Glomerular endothelial cell (primary cell): ENCODE data around the gene MAD1L1. TPM values are rescaled to one million over a fixed set of nuclear protein-coding genes. Genes with fewer than 3 reads are reported as not detected.

Source experiments
- DNase-seq: peaks from one replicate; pipeline ENCODE4 v3.0.0-alpha.2; 2011; ENCODE audit warnings: low read depth, low spot score; ENCODE audit errors: extremely low read depth
- total RNA-seq: library from RNA; depleted of rRNA; stranded (reverse); fragments of >200 nt; gene quantifications from 2 replicates; pipeline ENCODE4 v1.2.3, GENCODE V29; 2015

The MAD1L1 gene
- total RNA-seq, 1 donor from 2014 or later: 59.4 TPM

DNA sequence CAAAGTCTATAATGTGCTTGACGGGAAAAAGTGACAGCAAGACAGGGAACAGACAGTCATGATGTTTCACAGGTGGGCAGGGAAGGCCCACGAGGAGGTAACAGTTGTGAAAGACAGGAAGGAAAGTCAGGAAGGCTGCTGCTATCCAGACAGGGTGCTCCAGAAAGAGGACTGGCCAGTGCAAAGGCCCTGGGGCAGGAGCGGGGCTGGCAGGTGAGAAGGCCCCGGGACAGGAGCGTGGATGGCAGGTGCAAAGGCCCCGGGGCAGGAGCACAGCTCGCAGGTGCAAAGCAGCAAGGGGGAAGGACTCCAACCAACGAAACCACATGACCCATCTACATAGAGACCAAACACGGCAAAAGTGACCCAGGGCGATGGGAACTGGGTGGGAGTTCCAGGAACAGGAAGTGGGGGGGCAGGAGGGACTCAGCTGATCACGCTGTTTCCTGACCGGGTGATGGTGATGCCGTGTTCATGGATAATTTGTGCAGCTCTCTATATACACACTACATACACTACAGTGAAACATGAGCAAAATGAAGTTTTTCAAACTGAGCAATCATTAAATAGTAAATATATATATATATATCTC is 138.2 kb downstream of the MAD1L1 start:
- no peak for DNase-seq

GRCh38 chr7:2093843-2094220 is 138.9 kb downstream of the MAD1L1 start:
- no peak for DNase-seq

DNA sequence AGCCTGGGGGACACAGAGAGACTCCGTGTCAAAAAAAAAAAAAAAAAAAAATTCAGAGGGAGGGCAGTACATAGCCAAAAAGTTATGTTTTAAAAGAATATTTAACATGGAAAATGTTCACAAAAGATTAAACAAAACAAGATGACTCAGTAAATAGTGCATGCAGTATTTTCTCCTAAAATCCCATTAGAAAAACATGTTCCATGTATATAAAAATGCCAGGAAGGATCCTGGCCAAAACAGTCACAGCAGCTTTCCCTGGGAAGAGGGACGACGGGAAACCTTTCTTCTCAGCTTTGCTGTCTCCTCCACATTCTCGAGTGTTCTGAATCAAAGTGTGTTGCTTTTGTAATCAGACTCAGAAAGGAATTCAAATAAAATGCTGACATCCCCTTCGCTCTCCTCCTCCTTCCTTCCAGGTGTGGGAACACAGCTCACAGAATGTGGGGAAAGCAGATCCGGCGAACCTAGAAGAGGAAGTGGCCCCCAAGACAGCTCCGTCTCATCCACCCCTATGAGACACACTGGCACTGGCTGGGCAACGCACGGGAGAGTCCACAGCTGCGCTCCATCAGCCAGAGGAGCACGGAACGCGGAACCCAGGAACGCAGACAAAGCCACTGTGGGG is 139.4 kb downstream of the MAD1L1 start:
- no peak for DNase-seq

- no peak for DNase-seq
Observed at GRCh38 chr7:2092279-2092678, 140.5 kb downstream of the MAD1L1 start.

- DNase-seq: no peak
Observed at GRCh38 chr7:2090526-2091520, 141.9 kb downstream of the MAD1L1 start.

GRCh38 chr7:2088801-2089200 is 143.9 kb downstream of the MAD1L1 start:
- no peak for DNase-seq

DNA sequence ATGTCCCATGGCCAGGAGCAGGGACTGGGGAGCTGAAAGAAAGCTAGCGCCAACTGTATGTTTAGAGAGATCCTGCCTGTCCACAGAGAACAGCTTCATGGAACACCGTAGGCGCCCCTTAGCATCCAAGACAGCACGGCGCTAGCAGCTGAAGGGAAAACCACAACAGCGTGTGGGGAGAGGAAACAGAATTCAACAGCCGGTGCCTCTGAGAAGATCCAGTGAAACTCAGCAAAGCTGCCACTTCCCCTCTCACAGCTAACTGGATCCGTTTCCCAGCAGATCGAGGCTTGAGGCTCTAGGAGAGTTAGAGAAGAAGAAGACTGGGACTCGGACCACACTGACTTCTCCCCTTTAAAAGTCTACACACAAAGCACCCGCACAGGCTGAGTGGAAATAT is 145.0 kb downstream of the MAD1L1 start:
- DNase-seq: no peak

DNA sequence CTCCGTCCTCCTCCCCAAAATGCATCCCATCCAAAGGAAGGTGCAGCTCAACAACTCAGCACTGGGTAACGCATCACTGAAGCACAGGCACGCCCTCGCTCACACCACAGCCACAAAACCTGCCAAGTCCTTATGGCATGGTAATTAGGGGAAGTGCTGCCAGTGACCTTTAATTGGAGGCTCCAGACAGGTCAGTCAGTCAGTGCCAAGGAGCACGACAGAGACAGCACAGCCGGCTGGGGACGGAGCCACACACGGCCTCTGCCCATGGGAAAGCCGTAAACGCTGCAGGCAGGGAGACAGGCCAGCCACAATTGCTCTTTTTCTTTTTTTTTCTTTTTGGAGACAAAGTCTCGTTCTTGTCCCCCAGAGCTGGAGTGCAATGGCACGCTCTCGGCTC is 146.5 kb downstream of the MAD1L1 start:
- DNase-seq: no peak

DNA sequence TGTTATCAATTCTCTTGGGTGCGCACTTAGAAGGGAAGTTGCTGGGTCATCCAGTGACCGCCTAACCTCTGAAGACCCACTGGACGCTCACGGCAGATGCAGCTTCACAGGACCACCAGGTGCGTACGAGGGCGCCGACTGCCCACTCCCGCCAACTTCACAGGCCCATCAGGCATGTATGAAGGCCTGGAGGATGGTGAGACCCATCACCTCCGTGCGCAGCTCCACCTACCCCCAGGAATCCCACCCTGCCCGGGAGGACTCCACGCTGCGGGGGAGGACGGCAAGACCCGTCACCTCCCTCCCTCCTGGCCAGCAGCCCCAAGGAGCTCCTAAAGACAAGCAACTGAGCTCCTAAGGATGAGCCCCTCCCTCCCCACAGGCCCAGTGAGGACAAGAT is 146.9 kb downstream of the MAD1L1 start:
- DNase-seq: no peak

DNA sequence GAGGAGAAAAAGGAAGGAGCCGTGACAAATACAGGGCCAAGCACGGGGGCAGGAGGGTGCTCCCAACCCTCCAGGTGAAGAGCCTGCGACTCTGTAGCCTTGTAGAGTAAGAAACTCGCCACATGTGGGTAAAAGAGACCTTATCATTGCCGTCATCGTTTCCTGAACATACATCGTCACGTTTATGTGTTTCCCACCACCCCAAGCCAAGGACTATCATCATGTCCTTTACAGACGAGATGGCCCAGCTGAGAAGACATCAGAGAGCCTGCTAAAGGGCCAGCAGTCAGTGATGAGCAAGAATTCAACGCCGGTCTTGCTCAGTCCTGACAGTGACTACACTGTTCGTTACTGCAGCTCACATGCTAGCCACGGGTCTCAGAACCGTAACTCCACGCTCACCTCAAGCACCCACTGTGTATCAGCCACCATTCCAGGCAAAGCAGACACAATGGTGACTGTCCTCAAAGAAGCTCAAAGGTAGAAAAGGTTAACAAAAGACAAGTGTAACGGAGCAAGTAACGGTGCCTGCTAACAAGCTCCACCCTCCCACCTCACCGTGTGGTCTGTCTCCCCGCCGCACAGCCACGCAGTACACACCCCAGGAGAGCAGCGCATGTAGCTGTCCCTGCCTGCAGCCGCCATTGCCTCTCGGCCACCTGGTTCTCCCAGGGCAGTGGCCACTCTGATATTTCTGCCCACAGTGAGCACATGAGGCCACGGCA is 147.8 kb downstream of the MAD1L1 start:
- no peak for DNase-seq

DNA sequence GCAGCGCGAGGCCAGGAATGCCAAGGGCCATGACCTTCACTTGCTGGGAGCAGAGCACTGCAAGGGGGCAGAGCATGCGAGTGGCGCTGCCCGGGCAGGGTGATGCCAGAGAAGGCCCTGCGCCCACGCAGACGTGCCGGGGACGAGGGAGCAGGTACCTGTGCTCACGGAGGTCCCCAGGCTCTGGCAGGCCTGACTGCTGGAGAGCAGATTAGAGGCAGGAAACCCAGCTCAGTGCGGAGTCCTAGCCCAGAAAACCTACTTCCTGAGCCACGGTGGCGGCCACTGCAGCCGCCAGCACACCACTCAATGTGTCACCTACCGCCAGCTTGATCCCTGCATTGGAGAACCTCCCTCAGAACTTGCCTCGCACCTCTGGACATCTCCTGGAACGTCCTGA is 148.4 kb downstream of the MAD1L1 start:
- no peak for DNase-seq

DNA sequence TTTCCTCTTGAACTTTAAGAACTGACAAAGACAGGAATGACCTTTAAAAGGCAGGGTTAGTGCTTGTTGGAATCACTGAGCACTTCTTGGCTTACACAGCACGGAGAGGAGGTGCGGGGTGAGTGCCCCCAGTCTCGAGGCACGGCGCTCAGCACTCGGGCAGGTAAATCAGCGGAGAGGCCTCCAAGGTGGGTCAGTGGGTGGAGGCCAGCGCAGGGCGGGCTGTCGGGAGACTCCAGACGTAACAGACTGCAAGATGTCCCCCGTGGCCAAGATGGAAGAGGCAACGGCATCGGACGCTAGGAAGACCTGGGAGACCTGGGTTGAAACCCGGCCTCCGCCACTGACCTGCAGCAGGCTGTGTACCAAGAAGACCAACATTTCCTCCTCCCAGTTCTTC is 149.4 kb downstream of the MAD1L1 start:
- DNase-seq: no peak

DNA sequence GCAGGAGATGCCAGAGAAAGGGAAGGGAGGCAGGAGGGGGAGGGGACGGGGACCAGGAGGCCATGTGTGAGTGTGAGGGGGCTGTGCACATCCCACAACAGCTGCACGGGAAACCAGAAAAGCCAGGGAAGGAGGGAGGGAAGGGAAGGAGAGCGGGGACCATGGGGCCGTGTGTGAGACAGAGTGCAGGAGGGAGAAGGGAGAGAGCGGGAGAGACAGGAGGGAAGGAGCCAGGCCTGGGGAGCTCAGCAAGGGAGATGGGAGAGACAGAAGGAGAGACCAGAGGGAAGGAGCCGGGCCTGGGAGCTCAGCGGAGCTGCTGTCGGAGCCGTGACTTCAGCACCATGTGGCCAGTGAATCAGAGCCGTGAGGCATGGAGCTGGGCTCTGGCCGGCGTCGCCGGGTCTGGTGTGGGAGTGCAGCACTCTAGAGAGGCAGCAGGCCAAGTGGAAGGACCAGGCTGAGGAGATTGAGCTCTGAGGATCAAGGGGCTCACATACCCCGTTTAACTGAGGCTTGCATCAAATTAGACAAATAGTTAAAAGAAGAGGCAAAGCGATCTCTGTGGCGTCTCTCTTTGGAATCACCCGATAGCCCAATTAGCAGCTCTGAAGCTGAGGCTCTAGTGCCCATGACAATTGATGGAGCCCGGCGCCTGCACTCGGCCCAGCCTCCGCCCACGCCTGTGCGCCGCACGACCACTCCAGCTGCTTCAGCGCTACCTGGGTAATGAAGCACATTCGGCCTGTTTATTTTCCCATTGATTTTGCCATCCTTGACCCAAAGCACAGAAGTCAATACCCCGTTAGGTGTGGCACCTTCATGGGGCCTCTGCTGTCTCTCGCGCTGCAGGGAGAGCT is 150.4 kb downstream of the MAD1L1 start:
- DNase-seq: no peak

- no peak for DNase-seq
Observed at GRCh38 chr7:2081526-2082135, 151.1 kb downstream of the MAD1L1 start.

DNA sequence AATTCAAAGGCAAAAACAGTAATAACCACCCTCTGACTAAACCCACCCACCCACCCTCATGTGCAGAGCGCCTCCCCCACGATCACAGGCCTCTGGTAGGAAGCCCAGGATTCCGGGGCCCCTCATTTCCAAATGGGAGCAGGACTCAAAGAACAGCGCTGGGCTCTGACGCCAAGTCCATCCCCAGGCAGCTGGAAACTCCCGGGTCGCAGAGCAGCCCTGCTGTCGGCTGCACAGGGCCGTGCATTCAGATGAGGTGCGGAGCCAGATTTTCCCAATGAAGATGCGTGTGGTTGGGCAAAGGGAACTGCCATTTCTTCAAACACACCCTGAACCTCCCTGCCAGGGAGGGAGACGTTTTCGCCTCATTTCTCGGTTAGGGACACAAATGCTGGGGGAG is 152.3 kb downstream of the MAD1L1 start:
- no peak for DNase-seq

GRCh38 chr7:2080060-2080387 is 152.7 kb downstream of the MAD1L1 start:
- DNase-seq: no peak

GRCh38 chr7:2079332-2080059 is 153.2 kb downstream of the MAD1L1 start:
- no peak for DNase-seq

GRCh38 chr7:2078899-2079298 is 153.8 kb downstream of the MAD1L1 start:
- DNase-seq: no peak

GRCh38 chr7:2076649-2077064 is 156.1 kb downstream of the MAD1L1 start:
- DNase-seq: no peak
